Measurements from ENCODE around the gene CCDC102A.

The CCDC102A gene

GRCh38 chr16:57471209-57471608 is 65.2 kb downstream of the CCDC102A start:
- peaks cover 37% of the 10 kb centered on the region for H3K4me1 ChIP-seq (ENCODE audit: insufficient read depth, insufficient read length)
- H3K9me3 ChIP-seq (ENCODE audit: insufficient read depth, low read length), result no peaks in the 10 kb centered on the region
- H3K36me3 ChIP-seq (ENCODE audit: insufficient read depth, insufficient read length, low read length), result peaks cover 85% of the 10 kb centered on the region
- TF ChIP-seq ZNF274 (IDR thresholded peaks at IDR 0.05; ENCODE audit: low read depth, low read length), result no peak
- TF ChIP-seq SUZ12 (IDR thresholded peaks at IDR 0.05; ENCODE audit: extremely low read depth, insufficient read depth, insufficient read length), result no peak
- TF ChIP-seq YY1 (IDR thresholded peaks at IDR 0.05; ENCODE audit: insufficient read depth, insufficient read length), result no peak
- H3K27me3 ChIP-seq (ENCODE audit: insufficient read depth, insufficient read length), result no peaks in the 10 kb centered on the region
- H3K9ac ChIP-seq (ENCODE audit: insufficient read length, low read depth), result no peak overlapping the region
- DNase-seq (ENCODE audit: low read depth, low spot score), result no peak
- no peak overlapping the region for H3K4me3 ChIP-seq (ENCODE audit: insufficient read length, low read depth)

GRCh38 chr16:57470711-57471110 is 65.7 kb downstream of the CCDC102A start:
- H3K27me3 ChIP-seq (ENCODE audit: insufficient read depth, insufficient read length), result no peaks in the 10 kb centered on the region

GRCh38 chr16:57469917-57470470 is 66.4 kb downstream of the CCDC102A start:
- TF ChIP-seq YY1 (IDR thresholded peaks at IDR 0.05; ENCODE audit: insufficient read depth, insufficient read length), result no peak
- TF ChIP-seq SUZ12 (IDR thresholded peaks at IDR 0.05; ENCODE audit: extremely low read depth, insufficient read depth, insufficient read length), result no peak
- TF ChIP-seq ZNF274 (IDR thresholded peaks at IDR 0.05; ENCODE audit: low read depth, low read length), result no peak
- no peaks in the 10 kb centered on the region for H3K27me3 ChIP-seq (ENCODE audit: insufficient read depth, insufficient read length)
- H3K9ac ChIP-seq (ENCODE audit: insufficient read length, low read depth), result no peak overlapping the region
- DNase-seq (ENCODE audit: low read depth, low spot score), result no peak
- peaks cover 94% of the 10 kb centered on the region for H3K36me3 ChIP-seq (ENCODE audit: insufficient read depth, insufficient read length, low read length)
- peaks cover 28% of the 10 kb centered on the region for H3K4me1 ChIP-seq (ENCODE audit: insufficient read depth, insufficient read length)
- H3K9me3 ChIP-seq (ENCODE audit: insufficient read depth, low read length), result no peaks in the 10 kb centered on the region
- no peak overlapping the region for H3K4me3 ChIP-seq (ENCODE audit: insufficient read length, low read depth)

More at GRCh38 chr16:57470711-57471110, 65.7 kb downstream of the CCDC102A start:
- Histone ChIP-seq H3K4me3 (ENCODE audit: insufficient read length, low read depth) (no peak overlapping the region), H3K9me3 (ENCODE audit: insufficient read depth, low read length) (no peaks in the 10 kb centered on the region), H3K9ac (ENCODE audit: insufficient read length, low read depth) (no peak overlapping the region), H3K36me3 (ENCODE audit: insufficient read depth, insufficient read length, low read length) (peaks cover 90% of the 10 kb centered on the region), H3K4me1 (ENCODE audit: insufficient read depth, insufficient read length) (peaks cover 33% of the 10 kb centered on the region)
- TF ChIP-seq SUZ12 (IDR thresholded peaks at IDR 0.05; ENCODE audit: extremely low read depth, insufficient read depth, insufficient read length), result no peak
- TF ChIP-seq YY1 (IDR thresholded peaks at IDR 0.05; ENCODE audit: insufficient read depth, insufficient read length), result no peak
- TF ChIP-seq ZNF274 (IDR thresholded peaks at IDR 0.05; ENCODE audit: low read depth, low read length), result no peak
- DNase-seq (ENCODE audit: low read depth, low spot score), result no peak

- DNase-seq (ENCODE audit: low read depth, low spot score), result no peak
- peaks cover 94% of the 10 kb centered on the region for H3K36me3 ChIP-seq (ENCODE audit: insufficient read depth, insufficient read length, low read length)
- no peak overlapping the region for H3K9ac ChIP-seq (ENCODE audit: insufficient read length, low read depth)
- no peak overlapping the region for H3K4me3 ChIP-seq (ENCODE audit: insufficient read length, low read depth)
- H3K9me3 ChIP-seq (ENCODE audit: insufficient read depth, low read length), result no peaks in the 10 kb centered on the region
- no peaks in the 10 kb centered on the region for H3K27me3 ChIP-seq (ENCODE audit: insufficient read depth, insufficient read length)
- peaks cover 27% of the 10 kb centered on the region for H3K4me1 ChIP-seq (ENCODE audit: insufficient read depth, insufficient read length)
- TF ChIP-seq YY1 (IDR thresholded peaks at IDR 0.05; ENCODE audit: insufficient read depth, insufficient read length) (no peak), ZNF274 (IDR thresholded peaks at IDR 0.05; ENCODE audit: low read depth, low read length) (no peak)
Measured at GRCh38 chr16:57469046-57469445, 67.3 kb downstream of the CCDC102A start.

GRCh38 chr16:57468346-57468745 is 68.0 kb downstream of the CCDC102A start:
- no peaks in the 10 kb centered on the region for H3K9me3 ChIP-seq (ENCODE audit: insufficient read depth, low read length)
- no peak overlapping the region for H3K4me3 ChIP-seq (ENCODE audit: insufficient read length, low read depth)
- DNase-seq (ENCODE audit: low read depth, low spot score), result no peak
- no peaks in the 10 kb centered on the region for H3K27me3 ChIP-seq (ENCODE audit: insufficient read depth, insufficient read length)
- H3K4me1 ChIP-seq (ENCODE audit: insufficient read depth, insufficient read length), result peaks cover 26% of the 10 kb centered on the region
- TF ChIP-seq SUZ12 (IDR thresholded peaks at IDR 0.05; ENCODE audit: extremely low read depth, insufficient read depth, insufficient read length), result no peak
- no peak for TF ChIP-seq YY1 (IDR thresholded peaks at IDR 0.05; ENCODE audit: insufficient read depth, insufficient read length)
- TF ChIP-seq ZNF274 (IDR thresholded peaks at IDR 0.05; ENCODE audit: low read depth, low read length), result no peak
- H3K36me3 ChIP-seq (ENCODE audit: insufficient read depth, insufficient read length, low read length), result peaks cover 94% of the 10 kb centered on the region
- H3K9ac ChIP-seq (ENCODE audit: insufficient read length, low read depth), result no peak overlapping the region

- Histone ChIP-seq H3K4me1 (ENCODE audit: insufficient read depth, insufficient read length) (peaks cover 3% of the 10 kb centered on the region), H3K9ac (ENCODE audit: insufficient read length, low read depth) (no peak overlapping the region), H3K27me3 (ENCODE audit: insufficient read depth, insufficient read length) (no peaks in the 10 kb centered on the region), H3K9me3 (ENCODE audit: insufficient read depth, low read length) (no peaks in the 10 kb centered on the region), H3K4me3 (ENCODE audit: insufficient read length, low read depth) (no peak overlapping the region), H3K36me3 (ENCODE audit: insufficient read depth, insufficient read length, low read length) (peaks cover 84% of the 10 kb centered on the region)
- DNase-seq (ENCODE audit: low read depth, low spot score), result no peak
- TF ChIP-seq YY1 (IDR thresholded peaks at IDR 0.05; ENCODE audit: insufficient read depth, insufficient read length) (no peak), SUZ12 (IDR thresholded peaks at IDR 0.05; ENCODE audit: extremely low read depth, insufficient read depth, insufficient read length) (no peak), ZNF274 (IDR thresholded peaks at IDR 0.05; ENCODE audit: low read depth, low read length) (no peak)
Measured at GRCh38 chr16:57464523-57464922, 71.8 kb downstream of the CCDC102A start.

GRCh38 chr16:57462978-57463362 is 73.4 kb downstream of the CCDC102A start:
- no peaks in the 10 kb centered on the region for H3K27me3 ChIP-seq (ENCODE audit: insufficient read depth, insufficient read length)
- TF ChIP-seq ZNF274 (IDR thresholded peaks at IDR 0.05; ENCODE audit: low read depth, low read length) (no peak), SUZ12 (IDR thresholded peaks at IDR 0.05; ENCODE audit: extremely low read depth, insufficient read depth, insufficient read length) (no peak), YY1 (IDR thresholded peaks at IDR 0.05; ENCODE audit: insufficient read depth, insufficient read length) (no peak)
- H3K9me3 ChIP-seq (ENCODE audit: insufficient read depth, low read length), result no peaks in the 10 kb centered on the region
- peak overlapping the region; percentile 94 for H3K9ac ChIP-seq (ENCODE audit: insufficient read length, low read depth)
- peak overlapping the region; percentile 90 for H3K4me3 ChIP-seq (ENCODE audit: insufficient read length, low read depth)
- peaks cover 3% of the 10 kb centered on the region for H3K4me1 ChIP-seq (ENCODE audit: insufficient read depth, insufficient read length)
- peaks cover 85% of the 10 kb centered on the region for H3K36me3 ChIP-seq (ENCODE audit: insufficient read depth, insufficient read length, low read length)
- no peak for DNase-seq (ENCODE audit: low read depth, low spot score)

Measured in NT2/D1 (cell line).